ENCODE results near the gene SRSF6.

The SRSF6 gene

DNA sequence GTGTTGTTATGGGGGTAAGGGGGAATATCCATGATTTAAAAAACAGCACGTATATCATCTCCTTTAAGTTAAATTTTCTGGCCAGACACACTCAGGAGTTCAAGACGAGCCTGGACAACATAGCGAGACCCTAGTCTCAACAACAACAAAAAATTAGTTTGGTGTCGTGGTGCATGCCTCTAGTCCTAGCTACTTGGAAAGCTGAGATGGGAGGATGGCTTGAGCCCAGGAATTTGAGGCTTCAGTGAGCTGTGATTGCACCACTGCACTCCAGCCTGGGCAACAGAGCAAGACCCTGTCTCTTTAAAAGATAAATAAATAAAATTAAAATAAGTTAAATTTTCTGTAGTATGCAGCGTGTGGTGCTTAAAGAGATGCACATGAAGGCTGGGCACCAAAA lies 31.5 kb upstream of the SRSF6 start:
- FAIRE-seq (no peak), DNase-seq (ENCODE audit: insufficient read length, low spot score) (no peak)
- no peak for TF ChIP-seq CTCF (IDR thresholded peaks at IDR 0.05; ENCODE audit: insufficient read depth, missing control alignments)

DNA sequence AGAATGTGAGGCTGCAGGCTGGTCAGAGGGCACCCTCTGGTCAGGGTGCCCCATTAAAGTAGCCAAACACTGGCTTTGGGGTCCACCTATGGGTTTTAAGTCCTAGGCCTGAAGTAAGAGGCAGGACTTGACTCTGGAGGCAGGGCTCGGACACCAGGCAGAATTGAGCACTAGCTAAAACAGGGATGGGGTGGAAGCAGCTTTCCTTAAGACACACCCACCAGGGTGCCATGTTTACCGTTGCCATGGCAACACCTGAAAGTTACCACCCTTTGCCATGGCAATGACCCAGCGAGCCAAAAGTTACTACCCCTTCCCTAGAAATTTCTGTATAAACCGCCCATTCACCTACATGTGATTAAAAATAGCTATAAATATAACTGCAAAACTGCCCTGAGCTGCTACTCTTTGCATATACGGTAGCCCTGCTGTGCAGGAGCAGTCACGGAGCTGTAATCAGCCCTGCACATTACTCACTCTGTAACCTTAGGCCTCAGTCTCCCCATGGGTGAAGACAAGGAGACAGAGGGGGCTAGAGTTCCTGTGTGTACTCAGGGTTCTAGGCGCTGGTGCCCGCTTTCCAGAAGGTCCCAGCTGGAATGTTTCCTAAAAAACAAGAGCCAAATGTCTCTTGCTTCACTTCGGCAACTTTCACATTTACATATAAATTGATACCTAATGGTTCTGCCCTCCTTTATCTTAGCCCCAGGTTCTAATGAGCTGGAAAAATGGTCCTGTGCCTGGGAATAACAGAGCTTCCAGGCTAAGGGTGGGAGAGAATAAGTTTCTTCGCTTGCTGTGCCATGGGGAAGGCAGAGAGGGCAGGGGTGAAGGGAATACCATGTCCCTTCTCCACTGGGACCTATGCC lies 27.2 kb upstream of the SRSF6 start:
- no peak for TF ChIP-seq CTCF (IDR thresholded peaks at IDR 0.05; ENCODE audit: insufficient read depth, missing control alignments)
- FAIRE-seq (no peak), DNase-seq (ENCODE audit: insufficient read length, low spot score) (no peak)

- DNase-seq (ENCODE audit: insufficient read length, low spot score) (no peak), FAIRE-seq (no peak)
- TF ChIP-seq CTCF (IDR thresholded peaks at IDR 0.05; ENCODE audit: insufficient read depth, missing control alignments): no peak
These were observed 26.6 kb upstream of the SRSF6 start for GRCh38 chr20:43431134-43431519.

- DNase-seq (ENCODE audit: insufficient read length, low spot score) (no peak), FAIRE-seq (no peak)
- no peak for TF ChIP-seq CTCF (IDR thresholded peaks at IDR 0.05; ENCODE audit: insufficient read depth, missing control alignments)
These were observed 25.2 kb upstream of the SRSF6 start for GRCh38 chr20:43432498-43432897.

GRCh38 chr20:43433250-43433854 lies 24.3 kb upstream of the SRSF6 start:
- FAIRE-seq: no peak
- TF ChIP-seq CTCF (IDR thresholded peaks at IDR 0.05; ENCODE audit: insufficient read depth, missing control alignments): no peak

GRCh38 chr20:43434565-43434964 lies 23.1 kb upstream of the SRSF6 start:
- DNase-seq (ENCODE audit: insufficient read length, low spot score): no peak
- no peak for TF ChIP-seq CTCF (IDR thresholded peaks at IDR 0.05; ENCODE audit: insufficient read depth, missing control alignments)
- FAIRE-seq: no peak

More at GRCh38 chr20:43433250-43433854, 24.3 kb upstream of the SRSF6 start:
- no peak for DNase-seq (ENCODE audit: insufficient read length, low spot score)
